Coronary artery (tissue), 2 donors: ENCODE results near the gene MEN1.
"Not testable (repeated sequence)": the region's sequence is repeated elsewhere in the genome, so short reads cannot be mapped to it uniquely, and the experiment has no call there.

Experiments
- DNase-seq: peaks from one replicate; pipeline ENCODE4 v3.0.0-alpha.2; 2017; ENCODE audit warnings: low spot score
- H3K27ac ChIP-seq, 2 donors: fragments of 200-600 bp; sonication (generic); one replicate each; pipeline ENCODE4 v1.5.1; 2016 to 2019
- H3K4me3 ChIP-seq: fragments of 200-600 bp; sonication (generic); 2 replicates; pipeline ENCODE4 v1.5.1; 2016; ENCODE audit warnings: mild to moderate bottlenecking, moderate library complexity
- CTCF ChIP-seq: fragments of 200-600 bp; sonication (generic); IDR thresholded peaks from one replicate; pipeline ENCODE4 v1.5.1; 2019; ENCODE audit warnings: antibody characterized with exemption

Gene MEN1

GRCh38 chr11:64849598-64850356, 39.4 kb upstream of the MEN1 start:
- H3K4me3 ChIP-seq, result no peak overlapping the region
- no peak for TF ChIP-seq CTCF
- DNase-seq, result no peak
- H3K27ac ChIP-seq, result peak overlapping the region; percentile 18 to 72

GRCh38 chr11:64848826-64849597, 38.7 kb upstream of the MEN1 start:
- H3K4me3 ChIP-seq, result no peak overlapping the region
- peak overlapping the region in 1 of 2 donors; percentile 72 for H3K27ac ChIP-seq
- no peak for DNase-seq
- TF ChIP-seq CTCF, result no peak

- no peak for TF ChIP-seq CTCF
- peak overlapping the region in 1 of 2 donors; percentile 72 for H3K27ac ChIP-seq
- no peak for DNase-seq
- H3K4me3 ChIP-seq, result no peak overlapping the region
Measured at GRCh38 chr11:64848214-64848825, 38.0 kb upstream of the MEN1 start.

- H3K4me3 ChIP-seq, result no peak overlapping the region
- peak; percentile 99 for TF ChIP-seq CTCF
- DNase-seq, result peak; percentile 91
- H3K27ac ChIP-seq, result peak overlapping the region in 1 of 2 donors; percentile 24
Measured at GRCh38 chr11:64846998-64847666, 36.8 kb upstream of the MEN1 start.

- not testable (repeated sequence) for H3K4me3 ChIP-seq, H3K27ac ChIP-seq, DNase-seq
Measured at GRCh38 chr11:64845776-64846129, 35.4 kb upstream of the MEN1 start.

- H3K27ac ChIP-seq, result peak overlapping the region in 1 of 2 donors; percentile 45
- peak overlapping the region; percentile 74 for H3K4me3 ChIP-seq
- no peak for DNase-seq
- TF ChIP-seq CTCF, result no peak
Measured at GRCh38 chr11:64845129-64845775, 34.9 kb upstream of the MEN1 start.
